Measurements from ENCODE around the gene S100A6.

The S100A6 gene

DNA sequence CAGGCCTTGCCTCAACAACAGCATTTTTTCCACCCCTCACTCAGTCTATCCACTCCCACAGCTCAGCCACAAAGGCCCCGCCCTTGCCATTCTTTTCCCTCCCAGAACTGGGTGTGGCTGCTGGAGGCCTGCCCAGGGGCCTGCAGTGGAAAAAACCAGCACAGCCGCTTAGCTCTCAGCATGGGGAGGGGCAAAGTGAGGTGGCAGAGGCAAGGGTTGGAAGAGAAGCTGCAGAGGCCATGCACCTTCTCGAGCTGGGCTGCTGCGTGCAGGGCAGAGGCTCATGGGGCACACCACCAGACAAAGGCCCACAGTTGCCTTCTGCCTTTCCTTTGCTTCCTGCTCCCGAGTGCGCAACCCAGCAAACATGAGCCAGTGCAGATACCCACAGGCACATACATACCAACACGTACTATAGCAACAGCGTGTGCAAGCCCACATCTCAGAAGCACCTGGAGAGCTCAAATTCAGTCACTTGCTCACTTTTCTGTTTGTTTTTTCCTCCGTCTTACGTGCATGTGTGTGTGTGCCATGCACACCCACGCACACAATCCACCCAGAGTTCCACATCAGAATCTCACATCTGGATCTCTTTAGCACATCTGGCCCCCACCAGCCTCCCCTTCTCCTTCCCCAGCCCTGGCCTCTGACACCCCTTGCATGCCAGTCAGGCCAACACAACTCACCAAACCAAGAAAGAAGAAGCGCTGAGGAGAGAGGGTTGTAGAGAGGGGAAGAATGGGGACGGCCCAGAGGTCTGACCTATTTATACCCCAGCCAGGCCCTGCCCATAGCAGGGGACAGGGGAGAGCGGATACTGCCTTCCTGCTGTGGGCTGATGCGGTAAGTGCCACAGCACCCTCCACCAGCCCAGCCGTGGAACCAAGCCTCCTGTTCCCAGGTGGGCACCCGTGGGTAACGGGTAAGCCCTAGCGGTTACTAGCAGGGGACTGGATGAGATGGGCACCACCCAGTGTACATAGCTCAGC is 9.6 kb upstream of the S100A6 start, which contains the start of gene S100A4:
Gene S100A4 (minus strand): TSS at position 740 of the 989 bp plus-strand sequence. CDS start 1,012 bp downstream, outside the sequence.
- peak; percentile 89 for DNase-seq (ENCODE audit: low spot score)

DNA sequence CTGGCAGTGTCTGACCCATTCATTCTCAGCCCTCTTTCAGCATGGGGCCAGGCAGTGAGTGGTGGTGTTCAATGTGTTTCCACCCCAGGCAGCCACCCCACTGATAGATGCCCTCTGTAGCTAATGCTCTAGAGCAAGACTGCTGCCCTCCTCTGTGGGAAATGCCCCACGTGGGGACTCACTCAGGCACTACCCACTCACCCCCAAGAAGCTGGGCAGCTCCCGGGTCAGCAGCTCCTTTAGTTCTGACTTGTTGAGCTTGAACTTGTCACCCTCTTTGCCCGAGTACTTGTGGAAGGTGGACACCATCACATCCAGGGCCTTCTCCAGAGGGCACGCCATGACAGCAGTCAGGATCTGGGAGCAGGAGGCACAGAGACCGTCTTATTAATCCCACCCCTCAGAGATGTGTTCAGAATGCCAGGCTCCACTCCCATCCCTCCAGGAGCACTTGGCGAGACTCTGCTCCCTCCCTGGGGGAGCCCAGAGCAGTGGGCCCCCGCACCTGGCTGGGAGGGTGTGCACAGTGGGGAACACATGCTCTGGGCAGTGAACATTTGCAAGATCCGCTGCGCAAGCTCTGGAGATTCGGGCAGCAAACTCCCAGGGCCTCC is 8.8 kb upstream of the S100A6 start:
- DNase-seq (ENCODE audit: low spot score) = no peak

DNA sequence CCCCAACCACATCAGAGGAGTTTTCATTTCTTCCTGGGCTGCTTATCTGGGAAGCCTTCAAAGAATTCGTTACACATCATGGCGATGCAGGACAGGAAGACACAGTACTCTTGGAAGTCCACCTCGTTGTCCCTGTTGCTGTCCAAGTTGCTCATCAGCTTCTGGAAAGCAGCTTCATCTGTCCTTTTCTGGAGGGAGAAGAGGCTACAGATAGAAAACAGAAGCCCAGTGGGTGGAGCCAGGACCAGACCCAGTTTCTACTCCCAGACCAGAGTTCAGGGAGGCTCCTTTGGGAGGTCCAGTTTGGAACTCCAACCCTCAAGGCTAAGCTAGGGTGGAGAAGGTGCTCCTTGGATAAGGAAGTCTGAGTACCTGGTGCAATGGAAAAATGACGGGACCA is 7.9 kb upstream of the S100A6 start:
- no peak for DNase-seq (ENCODE audit: low spot score)

DNA sequence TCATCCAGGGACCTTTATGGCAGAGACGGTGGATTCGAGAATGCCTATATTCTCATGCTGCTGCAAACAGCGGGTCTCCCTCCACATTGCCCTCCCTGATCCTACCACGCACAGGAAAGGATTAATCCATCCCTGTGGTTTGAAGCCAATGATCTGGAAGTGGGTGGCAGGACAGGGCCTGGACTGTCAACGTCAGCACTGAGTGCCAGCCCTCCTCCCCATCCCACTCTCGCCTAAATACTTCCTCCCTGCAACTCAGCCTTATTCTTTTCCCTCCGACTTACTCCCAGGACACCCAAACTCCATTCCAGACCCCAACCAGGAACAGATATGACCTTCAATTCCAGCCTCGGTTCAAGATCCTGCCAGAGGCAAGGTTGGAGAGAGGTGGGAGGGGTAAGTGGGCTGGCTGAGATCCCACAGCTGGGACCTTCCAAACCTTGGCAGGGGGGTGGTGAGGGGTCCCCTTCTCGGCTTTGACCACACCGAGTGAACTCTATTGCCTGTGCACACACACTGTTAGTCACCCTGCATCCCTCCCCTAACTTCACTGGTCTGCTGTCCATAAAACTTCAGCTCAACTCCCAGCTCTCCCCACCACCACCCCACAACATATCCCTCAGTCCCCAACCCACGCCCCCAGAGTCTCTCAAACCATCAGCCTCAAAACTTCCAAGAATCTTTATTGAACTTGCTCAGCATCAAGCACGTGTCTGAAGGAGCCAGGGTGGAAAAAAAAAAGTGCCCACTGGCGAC is 7.3 kb upstream of the S100A6 start:
- no peak for DNase-seq (ENCODE audit: low spot score)

DNA sequence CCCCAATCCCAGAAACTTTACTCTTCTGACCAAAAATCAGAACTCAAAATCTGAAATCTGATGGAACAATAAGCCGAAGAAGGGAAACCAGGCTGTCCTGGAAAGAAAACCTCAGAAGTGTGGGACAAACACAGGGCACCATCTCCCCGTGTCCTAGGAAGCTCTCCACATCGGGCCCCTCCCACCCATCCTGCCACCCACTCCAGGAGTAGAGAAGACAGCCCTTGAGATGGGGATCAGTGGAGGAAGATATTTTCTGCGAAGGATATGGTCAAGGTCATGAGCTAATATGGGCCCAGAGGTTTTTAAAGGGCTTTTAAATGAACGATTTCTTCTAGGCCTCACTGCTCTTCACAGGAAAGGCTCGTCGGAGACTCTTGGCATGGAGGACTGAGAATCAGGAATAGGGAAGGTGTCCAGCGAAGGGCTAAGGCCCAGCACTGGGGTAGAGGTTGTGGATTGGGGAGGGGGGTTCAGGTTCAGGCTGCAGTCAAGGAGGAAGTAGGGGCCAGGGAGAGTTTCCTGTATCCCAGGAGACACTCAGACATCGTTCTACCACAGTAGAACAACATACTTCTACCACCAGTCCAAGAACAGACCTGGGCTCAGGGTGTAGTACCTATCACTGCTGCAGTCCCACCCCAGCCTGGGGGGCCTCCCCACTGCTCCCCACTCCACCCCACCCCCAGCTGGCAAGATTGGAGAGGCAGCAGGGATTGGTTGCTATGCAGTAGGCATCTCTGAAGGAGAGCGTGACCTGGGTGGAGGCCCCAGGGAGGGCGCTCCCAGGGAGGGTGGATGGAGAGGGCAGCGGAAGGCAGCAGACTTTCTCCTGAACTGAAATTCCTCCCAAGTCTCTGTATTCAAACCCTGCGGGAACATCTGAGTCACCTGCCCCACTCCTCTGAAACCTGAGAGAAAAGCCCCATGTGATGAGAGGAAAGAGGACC is 6.1 kb upstream of the S100A6 start:
- no peak for DNase-seq (ENCODE audit: low spot score)

DNA sequence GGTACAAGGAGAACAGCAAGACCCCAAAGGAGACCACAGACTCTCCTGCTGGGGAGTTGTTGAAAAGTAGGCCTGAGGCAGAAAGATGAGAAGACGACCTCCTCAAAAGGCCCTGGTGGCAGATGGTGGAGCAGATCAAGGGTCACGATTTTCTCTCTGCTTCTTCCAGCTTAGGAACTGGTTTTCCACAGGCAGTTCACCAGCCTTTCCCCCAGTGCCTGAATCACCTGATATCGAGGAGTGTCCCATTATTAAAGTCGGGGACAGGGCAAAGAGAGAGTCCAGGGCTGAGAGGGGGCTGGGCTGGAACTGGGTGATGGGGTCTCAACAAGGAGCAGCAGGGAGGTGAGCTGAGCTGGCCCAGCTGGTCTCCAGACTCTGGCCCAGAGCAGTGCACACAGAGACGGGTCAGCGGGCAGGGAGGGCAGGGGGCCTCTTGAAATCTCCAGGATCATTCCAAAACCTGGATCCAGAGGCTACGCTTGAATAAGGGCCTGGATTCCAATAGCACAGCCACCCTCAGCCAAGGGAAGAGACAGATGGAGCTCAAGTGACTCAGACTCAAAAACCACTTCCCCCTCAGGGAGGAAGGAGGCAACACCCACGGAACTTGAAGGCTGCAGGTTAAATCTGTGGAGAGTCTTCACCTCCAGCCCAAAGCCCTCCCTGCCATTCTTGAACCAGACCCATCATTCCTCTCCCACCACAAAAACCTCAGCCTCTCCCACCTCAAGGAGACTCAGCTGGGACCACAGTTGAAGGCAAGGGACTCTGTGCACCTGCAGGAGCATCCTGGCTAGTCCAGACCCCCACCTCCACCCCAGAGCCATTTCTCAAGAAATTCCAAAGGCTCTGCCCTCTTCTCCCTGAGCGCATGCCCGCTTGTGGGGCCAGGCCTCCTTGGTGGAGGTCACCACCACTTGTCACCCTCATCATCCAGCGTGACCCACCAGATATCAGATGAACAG is 4.9 kb upstream of the S100A6 start, which contains the start of gene S100A5:
Gene S100A5 (minus strand): TSS at position 541 of the 968 bp plus-strand sequence. CDS start 743 bp downstream, outside the sequence.
- DNase-seq (ENCODE audit: low spot score) = no peak

DNA sequence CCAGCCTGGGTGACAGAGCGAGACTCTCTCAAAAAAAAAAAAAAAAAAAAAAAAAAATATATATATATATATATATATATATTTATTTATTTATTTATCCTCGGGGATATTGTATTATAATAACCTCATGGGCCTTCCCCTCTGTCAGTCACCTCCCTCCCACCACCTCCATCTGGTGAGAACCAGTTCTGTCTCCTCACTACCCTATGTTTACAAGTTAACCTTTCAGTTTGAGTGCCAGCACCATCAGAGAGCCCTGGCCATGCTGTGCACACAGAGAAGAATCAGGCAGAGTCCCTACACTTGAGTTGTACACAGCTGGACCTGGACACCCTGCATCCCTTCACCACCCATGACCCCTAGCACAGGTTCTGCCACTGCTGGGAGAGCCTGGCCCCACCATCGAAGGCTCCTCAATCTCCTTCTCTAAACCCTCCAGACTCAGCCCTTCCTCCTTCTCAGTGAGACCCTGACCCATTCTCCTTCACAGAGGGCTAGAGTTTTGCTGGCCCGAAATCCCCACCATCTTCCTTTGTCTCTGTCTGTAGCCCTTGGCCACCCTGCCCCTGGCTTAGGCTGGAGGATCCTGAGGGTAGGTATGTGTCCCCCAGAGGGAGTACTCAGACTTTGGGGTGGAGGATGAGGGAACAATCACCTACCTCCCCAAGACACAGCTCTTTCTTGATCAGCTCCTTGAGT is 3.8 kb upstream of the S100A6 start:
- DNase-seq (ENCODE audit: low spot score) = no peak

DNA sequence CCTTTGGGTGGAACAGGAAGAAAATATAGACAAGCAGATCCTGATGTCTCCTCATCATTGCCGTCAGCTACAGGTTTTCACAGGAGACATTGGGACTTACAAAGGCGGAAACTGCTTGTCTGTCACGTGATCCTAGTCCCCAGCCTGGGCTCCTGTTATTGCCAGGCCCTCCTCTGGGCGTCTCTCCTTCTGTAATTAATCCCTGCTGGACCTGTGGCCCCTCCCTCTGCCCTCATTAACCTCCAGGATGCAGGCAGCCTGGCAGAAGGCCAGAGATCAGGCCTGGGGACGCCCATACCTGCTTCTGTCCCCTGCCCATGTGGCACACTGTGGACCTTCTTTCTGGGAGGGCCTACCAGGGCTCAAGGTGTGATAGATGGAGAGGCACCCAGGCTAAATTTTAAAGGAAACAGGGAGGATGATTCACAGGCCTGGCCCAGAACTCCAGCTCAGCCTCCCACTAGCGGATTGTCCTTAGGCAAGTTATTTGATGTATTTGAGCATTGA is 2.6 kb upstream of the S100A6 start:
- DNase-seq (ENCODE audit: low spot score) = no peak

DNA sequence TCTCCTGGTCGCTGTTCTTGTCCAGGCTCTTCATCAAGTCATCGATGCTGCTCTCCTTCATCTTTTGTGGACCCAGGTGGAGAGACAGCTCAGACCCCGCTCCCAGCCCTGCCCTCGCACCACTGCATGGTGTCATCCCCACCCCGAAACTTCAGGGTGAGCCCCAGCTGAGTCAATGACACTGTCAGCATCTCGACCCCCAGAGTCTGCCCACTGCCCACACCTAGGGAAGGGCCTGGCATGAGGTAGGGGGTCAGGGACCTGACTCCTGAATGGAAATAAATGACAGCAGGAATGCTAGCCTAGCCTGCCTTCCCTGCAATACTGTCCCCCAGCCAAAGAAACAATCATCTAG is 1.6 kb upstream of the S100A6 start:
- no peak for DNase-seq (ENCODE audit: low spot score)

DNA sequence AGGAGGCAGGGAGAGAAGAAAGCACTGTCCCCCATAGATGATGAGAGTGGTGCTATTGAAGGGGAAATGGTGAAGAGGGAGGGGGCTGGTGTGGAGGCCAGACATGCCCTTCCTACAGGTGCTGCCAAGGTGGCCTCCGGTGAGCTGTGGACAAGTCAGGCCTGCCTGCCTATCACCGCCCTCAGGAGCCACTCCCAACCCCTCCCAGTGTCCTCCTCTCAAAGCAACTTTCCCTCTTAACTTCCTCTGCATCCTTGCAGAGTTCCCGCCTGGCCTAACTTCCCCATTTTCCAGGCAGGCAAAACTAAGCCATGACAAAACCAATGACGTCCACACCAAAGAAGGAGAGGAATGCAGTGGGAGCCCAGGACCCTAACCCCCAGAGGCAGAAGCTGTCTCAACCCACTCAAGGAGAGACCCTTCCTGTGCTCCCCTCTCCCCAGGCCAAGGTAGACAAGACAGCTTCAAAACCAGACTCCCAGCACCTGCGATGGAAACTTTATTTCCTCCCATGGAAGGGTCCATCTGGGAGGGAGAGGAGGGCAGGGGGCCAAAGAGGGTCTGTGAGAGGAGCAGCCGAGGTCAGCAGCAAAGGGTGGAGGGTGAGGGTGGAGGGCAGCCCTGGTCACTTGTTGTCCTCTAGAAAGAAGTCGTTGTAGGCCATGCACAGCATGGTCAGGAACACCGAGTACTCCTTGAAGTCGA is 1.0 kb upstream of the S100A6 start:
- DNase-seq (ENCODE audit: low spot score) = no peak

DNA sequence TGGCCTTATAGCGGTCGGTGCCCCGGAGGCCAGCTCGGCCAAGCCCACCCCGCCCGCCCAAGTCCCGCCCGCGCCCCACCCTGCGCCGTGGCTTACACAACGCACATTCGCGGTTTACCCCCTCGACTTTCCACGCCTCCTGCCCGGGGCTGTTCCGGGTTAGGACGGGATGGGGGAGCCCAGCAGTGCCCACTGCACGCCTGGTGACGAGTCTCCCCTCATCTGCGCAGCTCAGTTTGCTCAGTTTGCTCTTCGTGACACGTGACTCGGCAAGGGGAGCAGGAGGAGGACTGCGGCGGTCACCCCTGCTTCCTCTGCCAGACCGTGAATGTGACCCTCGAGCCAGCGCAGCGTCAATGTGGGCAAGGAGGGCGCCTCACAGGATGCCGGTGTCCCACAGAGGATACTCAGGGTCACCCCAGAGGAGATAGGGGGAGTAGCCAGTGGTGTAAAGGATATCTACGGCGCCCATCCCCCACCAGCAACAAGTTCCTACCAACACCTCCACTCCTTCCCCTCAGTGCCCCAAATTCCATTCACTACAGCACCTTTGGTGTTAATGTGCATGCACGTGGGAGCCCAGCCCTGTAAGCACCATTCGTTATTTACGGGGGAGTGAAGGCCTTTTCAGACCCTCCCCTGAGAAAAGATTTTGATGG is 350 bp upstream of the S100A6 start:
- DNase-seq (ENCODE audit: low spot score) = peak; percentile 91

DNA sequence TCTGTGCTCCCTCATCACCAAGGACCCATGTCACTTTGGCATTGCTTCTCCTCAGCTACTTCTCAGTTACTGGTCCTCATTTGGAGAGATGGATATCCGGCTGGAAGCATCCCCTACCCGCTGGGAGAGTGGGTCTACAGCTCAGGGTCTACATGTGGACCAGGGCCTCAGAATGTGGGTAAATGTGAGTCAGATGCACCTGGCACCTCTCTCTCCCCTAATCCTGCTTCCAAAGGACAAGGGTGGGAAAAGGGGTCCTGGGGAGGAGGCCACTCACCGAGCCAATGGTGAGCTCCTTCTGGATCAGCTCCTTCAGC is 908 bp downstream of the S100A6 start:
- no peak for DNase-seq (ENCODE audit: low spot score)

DNA sequence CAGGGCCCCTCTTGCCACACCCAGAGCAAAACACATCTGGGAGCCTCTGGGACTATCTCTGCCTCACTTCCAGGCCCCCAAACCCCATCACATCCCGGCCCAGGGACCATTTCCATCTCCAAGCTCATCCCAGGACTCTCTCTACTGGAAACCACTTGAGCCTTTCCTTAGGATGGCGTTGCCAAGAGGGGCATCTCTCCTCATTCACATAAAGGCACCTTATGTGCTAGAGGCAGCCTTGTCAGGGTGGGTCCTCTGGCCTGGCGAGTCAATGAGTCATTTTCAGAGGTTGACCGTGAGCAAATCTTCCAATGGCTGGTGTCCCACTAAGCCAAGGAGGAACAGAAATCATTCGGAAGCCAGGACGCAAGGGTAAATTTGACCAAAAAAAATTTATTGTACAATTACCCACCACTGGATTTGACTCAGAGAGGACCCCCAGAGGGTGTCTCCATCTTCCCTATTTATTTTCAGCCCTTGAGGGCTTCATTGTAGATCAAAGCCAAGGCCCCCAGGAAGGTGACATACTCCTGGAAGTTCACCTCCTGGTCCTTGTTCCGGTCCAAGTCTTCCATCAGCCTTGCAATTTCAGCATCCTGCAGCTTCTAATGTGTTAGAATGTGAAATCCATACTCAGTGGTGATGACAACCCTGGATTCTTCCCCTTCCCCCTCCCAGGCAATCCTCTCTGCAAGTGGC is 1.4 kb downstream of the S100A6 start:
- no peak for DNase-seq (ENCODE audit: low spot score)

DNA sequence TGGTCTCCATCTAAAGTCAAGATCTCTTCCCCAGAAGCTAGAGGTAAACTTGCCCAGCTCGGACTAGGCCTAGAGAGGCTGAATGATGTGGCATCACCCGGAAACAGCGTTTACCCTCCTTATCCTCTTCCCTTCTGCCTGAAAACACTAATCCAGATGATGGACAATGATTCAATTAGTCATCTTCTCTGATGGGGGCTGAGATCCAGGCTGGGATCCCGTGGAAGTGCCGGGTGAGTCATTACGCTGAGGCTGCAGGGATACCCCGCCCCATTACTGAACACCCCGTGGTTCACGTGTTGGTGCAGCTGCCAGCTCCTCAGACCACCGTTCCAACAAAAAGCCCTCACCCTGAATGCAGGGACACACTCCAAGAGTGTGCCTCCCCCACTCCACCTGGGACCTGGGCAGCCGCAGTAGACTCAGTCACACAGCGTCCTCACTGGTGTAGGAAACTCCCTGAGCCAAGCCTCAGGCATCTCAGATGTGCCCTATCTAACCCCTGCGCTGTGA is 2.0 kb downstream of the S100A6 start:
- peak; percentile 85 for DNase-seq (ENCODE audit: low spot score)

DNA sequence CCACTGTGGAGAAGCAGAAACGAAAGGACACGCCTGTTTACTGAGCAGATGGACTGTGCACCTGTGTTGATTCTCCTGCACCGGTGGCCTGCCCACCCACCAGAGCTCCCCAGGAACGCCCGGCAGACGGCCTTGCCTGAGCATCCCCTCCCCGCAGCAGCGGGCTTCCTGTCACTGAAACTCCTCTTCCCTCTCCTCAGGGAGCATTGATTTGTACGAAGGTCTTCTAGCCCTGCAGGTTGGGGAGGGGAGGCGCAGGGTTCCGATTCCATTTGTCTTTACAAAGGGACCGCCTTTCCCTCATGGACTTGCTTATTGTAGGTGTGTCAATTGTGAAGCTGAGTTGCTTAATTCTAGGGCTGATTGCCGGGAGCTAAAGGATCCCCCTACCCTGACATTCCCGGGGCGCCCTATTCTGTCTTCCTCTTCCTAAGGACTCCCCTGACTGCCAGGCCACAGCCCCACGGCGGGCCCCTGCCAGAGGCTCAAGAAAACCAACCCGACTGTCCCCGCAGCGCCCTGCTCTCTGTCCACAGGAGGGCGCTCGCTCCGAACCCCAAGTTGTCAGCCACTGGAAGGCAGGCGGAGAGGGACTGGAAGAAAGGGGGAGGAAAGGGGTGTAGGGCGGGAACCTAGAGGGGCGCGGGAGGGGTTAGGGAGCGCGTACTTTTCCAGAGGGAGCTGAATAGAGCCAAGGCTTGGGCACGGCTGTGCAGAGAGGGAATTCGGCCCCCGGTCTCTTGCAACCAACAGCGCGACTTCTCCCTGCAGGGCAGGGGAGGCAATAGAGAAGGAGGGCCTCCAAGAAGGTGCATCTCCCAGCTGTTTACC is 2.8 kb downstream of the S100A6 start:
- DNase-seq (ENCODE audit: low spot score) = peak; percentile 88

DNA sequence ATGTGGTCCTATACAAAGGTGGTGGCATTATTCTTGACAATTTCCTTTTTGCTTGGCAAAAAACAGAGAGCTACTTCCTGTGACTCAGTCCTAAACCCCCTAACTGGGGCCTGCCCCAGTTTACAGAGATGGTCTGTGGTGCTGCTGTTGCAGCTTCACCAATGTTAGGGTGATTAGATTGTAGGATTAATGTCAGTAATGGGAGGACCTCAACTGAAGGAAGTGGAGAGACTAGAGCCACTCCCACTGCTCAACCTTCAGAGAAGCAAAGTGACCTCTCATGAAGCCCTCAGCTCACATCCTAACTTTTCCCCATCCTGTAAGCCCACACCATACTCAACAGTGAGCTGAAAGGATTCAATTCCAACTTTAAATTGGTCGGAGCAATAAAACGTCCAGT is 3.6 kb downstream of the S100A6 start:
- DNase-seq (ENCODE audit: low spot score) = no peak

Measured in AG08396 (cell line).